Natural killer cell (primary cell): ENCODE data around the gene WDR12. TPM values are rescaled to one million over a fixed set of nuclear protein-coding genes. Genes with fewer than 3 reads are reported as not detected.
"Not testable (repeated sequence)": the region's sequence is repeated elsewhere in the genome, so short reads cannot be mapped to it uniquely, and the experiment has no call there.

Experiments used
- ATAC-seq, 3 donors: fragments of 150-1000 bp in 2 of 3; fragments of 200-7000 bp in 1 of 3; cut with Tn5 transposase; 1 replicate in 1 of 3; 2 replicates in 2 of 3; pipeline ENCODE4 v1.10.0; 2021; ENCODE audit warnings: mild to moderate bottlenecking in 2 of 3, moderate library complexity in 2 of 3
- DNase-seq, 2 donors: peaks; one replicate each; pipeline versions ENCODE4 v3.0.0 to v3.0.0-alpha.2; 2013 to 2021; ENCODE audit warnings: mixed read lengths in 1 of 2
- H3K27ac ChIP-seq: one replicate; pipeline ENCODE4 v1.5.1; 2013; ENCODE audit warnings: mild to moderate bottlenecking, low read length
- H3K27me3 ChIP-seq: one replicate; pipeline ENCODE4 v1.6.1; 2013; ENCODE audit warnings: low read length; ENCODE audit not compliant: control insufficient read depth, insufficient read depth
- H3K36me3 ChIP-seq: one replicate; pipeline ENCODE4 v1.6.1; 2013; ENCODE audit warnings: low read length; ENCODE audit not compliant: control insufficient read depth, insufficient read depth
- H3K4me1 ChIP-seq: one replicate; pipeline ENCODE4 v1.6.1; 2013; ENCODE audit warnings: low read length; ENCODE audit not compliant: control insufficient read depth, insufficient read depth
- H3K4me3 ChIP-seq: one replicate; pipeline ENCODE4 v1.5.1; 2013; ENCODE audit warnings: low read length
- H3K9me3 ChIP-seq: one replicate; pipeline ENCODE4 v1.6.1; 2013; ENCODE audit warnings: low read length; ENCODE audit not compliant: control insufficient read depth, insufficient read depth
- H3K27ac Mint-ChIP-seq, 2 donors: one replicate each; pipeline ENCODE4 v1.8.0; 2022; ENCODE audit warnings: mild to moderate bottlenecking in 2 of 2, mixed read lengths in 2 of 2, moderate library complexity in 1 of 2
- H3K27me3 Mint-ChIP-seq, 2 donors: one replicate each; pipeline ENCODE4 v1.8.0; 2022; ENCODE audit warnings: low read depth in 2 of 2, mixed read lengths in 2 of 2
- H3K36me3 Mint-ChIP-seq: one replicate; pipeline ENCODE4 v1.8.0; 2022; ENCODE audit warnings: mixed read lengths
- H3K4me1 Mint-ChIP-seq, 2 donors: one replicate each; pipeline ENCODE4 v1.8.0; 2022; ENCODE audit warnings: mixed read lengths in 2 of 2
- H3K4me3 Mint-ChIP-seq: one replicate; pipeline ENCODE4 v1.8.0; 2022; ENCODE audit warnings: mild to moderate bottlenecking, moderate library complexity, mixed read lengths
- H3K9me3 Mint-ChIP-seq, 2 donors: one replicate each; pipeline ENCODE4 v1.8.0; 2022; ENCODE audit warnings: mixed read lengths in 2 of 2
- CTCF ChIP-seq: fragments of 200-600 bp; IDR thresholded peaks from one replicate; pipeline ENCODE4 v1.8.0; 2022; ENCODE audit warnings: antibody characterized with exemption
- WGBS: methylation state at CpG from one replicate; pipeline ENCODE4 v1.1.7; 2013; ENCODE audit warnings: missing lambda C conversion rate; ENCODE audit not compliant: insufficient coverage; 5-methylcytosine and 5-hydroxymethylcytosine counted together
- intact Hi-C: fragments of 100-400 bp; cut with micrococcal nuclease; formaldehyde crosslinking; loops from one replicate; pipeline ENCODE4 v1.14.2; 2022
- total RNA-seq, 4 donors: library from RNA; stranded (reverse); fragments of 120-200 nt in 1 of 4; gene quantifications; one replicate each; pipeline versions ENCODE4 v1.2.3 to v1.2.4, GENCODE V29; 2013 to 2022

Gene WDR12
- total RNA-seq, 3 donors from 2014 or later (not counting 1 experiment from before 2014, with no cell fraction given), result 7.8 to 14.5 (median 12.9) TPM

GRCh38 chr2:202932425-202933138, 21.1 kb upstream of the WDR12 start:
- 96% methylated on average over 3 of the region's 3 CpGs for WGBS

GRCh38 chr2:202918860-202919259, 7.4 kb upstream of the WDR12 start:
- Histone ChIP-seq H3K9me3 (no peaks in the 10 kb centered on the region), H3K27me3 (no peaks in the 10 kb centered on the region), H3K4me3 (no peak overlapping the region), H3K27ac (no peak overlapping the region), H3K4me1 (no peaks in the 10 kb centered on the region), H3K36me3 (peaks cover 10% of the 10 kb centered on the region)
- intact Hi-C loops, result no loop called here
- no peak for TF ChIP-seq CTCF
- DNase-seq (no peak), ATAC-seq (no peak)
- H3K4me1 Mint-ChIP-seq, result no peaks in the 10 kb centered on the region
- no peaks in the 10 kb centered on the region for H3K9me3 Mint-ChIP-seq
- no CpG with 5 or more reads among the region's 1 CpG for WGBS
- H3K27ac Mint-ChIP-seq, result no peak overlapping the region
- H3K4me3 Mint-ChIP-seq, result no peak overlapping the region
- no peaks in the 10 kb centered on the region for H3K36me3 Mint-ChIP-seq
- H3K27me3 Mint-ChIP-seq, result no peaks in the 10 kb centered on the region

More at GRCh38 chr2:202932425-202933138, 21.1 kb upstream of the WDR12 start:
- Histone ChIP-seq H3K4me3 (no peak overlapping the region), H3K9me3 (no peaks in the 10 kb centered on the region), H3K27me3 (no peaks in the 10 kb centered on the region), H3K36me3 (peaks cover 13% of the 10 kb centered on the region), H3K4me1 (no peaks in the 10 kb centered on the region), H3K27ac (no peak overlapping the region)
- intact Hi-C loops, result no loop called here
- H3K9me3 Mint-ChIP-seq, result no peaks in the 10 kb centered on the region
- no peak for DNase-seq
- ATAC-seq, result no peak
- H3K4me3 Mint-ChIP-seq, result no peak overlapping the region
- TF ChIP-seq CTCF, result no peak
- no peaks in the 10 kb centered on the region for H3K27me3 Mint-ChIP-seq
- peaks cover 8% of the 10 kb centered on the region for H3K36me3 Mint-ChIP-seq
- H3K27ac Mint-ChIP-seq, result no peak overlapping the region
- peaks cover 7% of the 10 kb centered on the region in 2 donors for H3K4me1 Mint-ChIP-seq

GRCh38 chr2:202912342-202913201, 1.1 kb upstream of the WDR12 start:
- peak in 1 of 2 donors; percentile 12 for DNase-seq
- Mint-ChIP-seq H3K4me1 (peaks cover 13 to 21% of the 10 kb centered on the region in 2 donors), H3K27ac (peak overlapping the region; percentile 94 to 99), H3K4me3 (peak overlapping the region; percentile 99)
- intact Hi-C loops, H3K9me3 Mint-ChIP-seq, H3K27me3 ChIP-seq, H3K36me3 Mint-ChIP-seq, H3K9me3 ChIP-seq, H3K27me3 Mint-ChIP-seq, H3K4me1 ChIP-seq, H3K36me3 ChIP-seq: not testable (repeated sequence)
- Histone ChIP-seq H3K27ac (peak overlapping the region; percentile 80), H3K4me3 (peak overlapping the region; percentile 83)
- WGBS, result 2% methylated on average over 12 of the region's 49 CpGs
- peak; percentile 53 to 72 (median 57) for ATAC-seq

GRCh38 chr2:202911203-202911511, 316 bp downstream of the WDR12 start:
- peaks cover 3% of the 10 kb centered on the region for H3K4me1 ChIP-seq
- H3K27me3 ChIP-seq, result no peaks in the 10 kb centered on the region
- H3K27ac ChIP-seq, result peak overlapping the region; percentile 80
- Mint-ChIP-seq H3K4me3 (peak overlapping the region; percentile 99), H3K27ac (peak overlapping the region; percentile 94 to 99), H3K27me3 (no peaks in the 10 kb centered on the region), H3K36me3 (no peaks in the 10 kb centered on the region), H3K9me3 (no peaks in the 10 kb centered on the region), H3K4me1 (peaks cover 13 to 21% of the 10 kb centered on the region in 2 donors)
- peak; percentile 3 to 7 (median 5) for ATAC-seq
- H3K36me3 ChIP-seq, result no peaks in the 10 kb centered on the region
- no peaks in the 10 kb centered on the region for H3K9me3 ChIP-seq
- 0% methylated on average over 8 of the region's 8 CpGs for WGBS
- no peak for DNase-seq
- intact Hi-C loops, result loop anchor here (1.0 to 2.0 kb wide), 3 partner anchors 103 to 327 kb away; partner anchors contain the start of genes FAM117B and NBEAL1
- TF ChIP-seq CTCF, result no peak
- H3K4me3 ChIP-seq, result peak overlapping the region; percentile 83
